HG03064 (cell line): ENCODE measurements around the gene PARP11.

Experiments
- ATAC-seq: cut with Tn5 transposase; IDR thresholded peaks from one replicate; pipeline ENCODE4 v1.9.1; 2021; ENCODE audit warnings: low read depth; ENCODE audit not compliant: unreplicated experiment

PARP11 gene, protein sequence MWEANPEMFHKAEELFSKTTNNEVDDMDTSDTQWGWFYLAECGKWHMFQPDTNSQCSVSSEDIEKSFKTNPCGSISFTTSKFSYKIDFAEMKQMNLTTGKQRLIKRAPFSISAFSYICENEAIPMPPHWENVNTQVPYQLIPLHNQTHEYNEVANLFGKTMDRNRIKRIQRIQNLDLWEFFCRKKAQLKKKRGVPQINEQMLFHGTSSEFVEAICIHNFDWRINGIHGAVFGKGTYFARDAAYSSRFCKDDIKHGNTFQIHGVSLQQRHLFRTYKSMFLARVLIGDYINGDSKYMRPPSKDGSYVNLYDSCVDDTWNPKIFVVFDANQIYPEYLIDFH

DNA sequence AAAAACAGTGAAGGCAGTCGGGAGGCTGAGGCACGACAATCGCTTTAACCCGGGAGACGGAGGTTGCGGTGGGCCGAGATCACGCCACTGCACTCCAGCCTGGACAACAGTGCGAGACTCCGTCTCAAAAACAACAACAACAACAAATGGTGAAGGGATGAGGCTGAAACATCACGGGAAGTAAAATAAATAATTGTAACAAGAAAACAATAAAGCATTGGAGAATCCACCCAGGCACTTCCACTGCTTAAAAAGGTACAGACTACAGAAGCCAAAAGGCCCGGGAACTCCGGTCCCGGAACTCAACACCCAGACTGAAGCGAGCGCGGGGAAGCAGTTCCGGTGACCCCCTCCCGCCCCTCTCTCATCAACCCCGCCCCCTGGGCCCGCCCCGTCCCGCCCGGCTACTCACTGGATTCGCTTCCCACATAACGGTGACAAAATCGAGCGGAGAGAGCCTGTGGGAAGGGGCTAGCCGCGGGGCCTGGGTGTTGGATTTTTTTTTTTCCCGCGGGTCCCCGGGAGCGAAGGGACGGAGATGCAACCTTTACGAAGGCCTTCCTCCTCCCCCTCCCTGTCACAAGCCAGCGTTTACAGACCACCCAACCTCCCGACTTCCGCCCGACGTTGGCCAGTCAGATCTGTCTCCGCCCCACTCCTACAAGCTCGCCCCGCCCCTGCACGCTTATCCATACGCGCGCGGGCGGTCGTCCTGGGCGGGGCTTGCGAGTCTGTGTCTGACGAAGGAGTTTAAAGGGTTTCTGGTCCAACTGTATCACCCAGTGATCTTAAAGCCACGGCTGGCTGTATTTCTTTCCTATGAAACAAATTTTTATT is at the start of gene PARP11:
Gene PARP11 (minus strand): TSS at position 600 of the 837 bp plus-strand sequence. CDS start 170 bp downstream, at position 430.
- peak; percentile 86 for ATAC-seq

DNA sequence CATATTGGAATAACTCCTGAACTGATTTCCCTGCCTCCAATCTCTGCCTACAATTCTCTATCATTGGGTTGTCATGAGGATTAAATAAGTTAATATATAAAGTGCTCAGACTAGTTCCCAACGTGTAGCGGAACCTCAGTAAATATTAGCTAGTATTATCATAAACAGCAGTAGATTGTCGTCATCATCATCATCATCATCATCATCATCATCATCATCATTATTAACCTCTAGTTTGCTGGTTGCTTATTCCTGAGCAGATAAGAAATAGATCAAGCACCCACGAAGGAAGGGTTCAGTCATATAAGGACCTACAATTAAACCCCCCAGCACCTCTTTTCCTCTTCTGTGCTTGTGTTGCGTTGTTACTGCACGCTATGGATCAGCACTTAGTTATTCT is 48.8 kb upstream of the PARP11 start:
- no peak for ATAC-seq

GRCh38 chr12:3921526-3921925 is 48.3 kb upstream of the PARP11 start:
- ATAC-seq = no peak

DNA sequence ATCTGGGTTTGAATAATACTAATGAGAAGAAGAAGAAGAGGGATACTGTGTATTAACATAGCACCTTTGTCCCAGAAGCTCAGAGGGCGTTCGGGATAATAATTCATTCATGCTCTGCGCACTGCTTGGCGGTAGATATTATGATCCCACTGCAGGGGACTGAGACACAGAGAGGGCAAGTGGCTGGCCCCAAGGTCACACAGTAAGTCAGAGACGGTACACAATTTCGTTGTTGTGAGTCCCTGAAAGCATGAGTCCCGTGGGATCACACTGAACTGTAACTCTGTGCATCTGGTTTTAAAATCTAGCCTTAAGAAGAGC is 47.9 kb upstream of the PARP11 start:
- no peak for ATAC-seq

- ATAC-seq = no peak
Observed at GRCh38 chr12:3920351-3921150, 47.4 kb upstream of the PARP11 start.

- no peak for ATAC-seq
Observed at GRCh38 chr12:3913278-3913677, 40.1 kb upstream of the PARP11 start.

GRCh38 chr12:3912863-3913262 is 39.7 kb upstream of the PARP11 start:
- no peak for ATAC-seq

- no peak for ATAC-seq
Observed at GRCh38 chr12:3911409-3911808, 38.2 kb upstream of the PARP11 start.

DNA sequence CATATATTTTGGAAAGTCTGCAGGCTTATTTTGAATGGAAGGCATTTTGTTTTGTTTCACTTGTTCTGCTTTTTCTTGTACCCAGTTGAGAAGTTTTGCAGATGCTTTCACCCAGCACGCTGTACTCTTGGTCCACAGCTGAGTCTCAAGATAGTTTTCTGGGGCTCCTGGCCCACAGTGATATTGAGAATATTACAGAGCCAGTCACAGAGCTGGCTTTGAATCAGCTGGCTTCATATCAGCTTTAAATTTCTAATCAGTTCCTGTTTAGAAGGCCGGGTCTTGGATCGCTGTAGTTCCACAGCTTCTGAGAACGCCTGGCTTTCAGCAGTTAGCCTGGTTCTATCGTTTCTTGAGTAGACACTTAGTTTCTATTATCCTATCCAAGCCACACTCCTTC is 32.5 kb upstream of the PARP11 start:
- no peak for ATAC-seq

DNA sequence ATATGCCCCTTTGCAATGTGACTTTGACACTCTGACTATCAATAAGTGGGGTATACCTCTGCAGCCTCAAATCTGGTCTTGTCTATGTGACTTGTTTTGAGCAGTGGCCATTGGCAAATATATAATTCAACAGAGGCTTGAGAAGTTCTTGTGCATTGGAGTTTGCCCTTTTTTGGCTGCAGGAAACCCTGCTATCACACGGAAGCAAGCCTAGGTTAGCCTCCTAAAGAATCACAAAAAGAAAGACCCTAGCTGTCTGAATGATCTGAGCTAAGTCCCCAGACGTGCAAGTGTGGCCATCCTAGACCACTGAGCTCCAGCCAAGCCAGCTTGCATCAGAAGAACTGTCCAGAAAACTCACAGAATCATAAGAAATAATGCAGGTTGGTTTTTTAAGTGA is 31.8 kb upstream of the PARP11 start:
- ATAC-seq = no peak

- ATAC-seq = no peak
Observed at GRCh38 chr12:3902921-3903320, 29.7 kb upstream of the PARP11 start.

GRCh38 chr12:3901116-3901515 is 27.9 kb upstream of the PARP11 start:
- no peak for ATAC-seq

- ATAC-seq = no peak
Observed at GRCh38 chr12:3898756-3899155, 25.6 kb upstream of the PARP11 start.

- ATAC-seq = no peak
Observed at GRCh38 chr12:3897371-3897971, 24.3 kb upstream of the PARP11 start.

DNA sequence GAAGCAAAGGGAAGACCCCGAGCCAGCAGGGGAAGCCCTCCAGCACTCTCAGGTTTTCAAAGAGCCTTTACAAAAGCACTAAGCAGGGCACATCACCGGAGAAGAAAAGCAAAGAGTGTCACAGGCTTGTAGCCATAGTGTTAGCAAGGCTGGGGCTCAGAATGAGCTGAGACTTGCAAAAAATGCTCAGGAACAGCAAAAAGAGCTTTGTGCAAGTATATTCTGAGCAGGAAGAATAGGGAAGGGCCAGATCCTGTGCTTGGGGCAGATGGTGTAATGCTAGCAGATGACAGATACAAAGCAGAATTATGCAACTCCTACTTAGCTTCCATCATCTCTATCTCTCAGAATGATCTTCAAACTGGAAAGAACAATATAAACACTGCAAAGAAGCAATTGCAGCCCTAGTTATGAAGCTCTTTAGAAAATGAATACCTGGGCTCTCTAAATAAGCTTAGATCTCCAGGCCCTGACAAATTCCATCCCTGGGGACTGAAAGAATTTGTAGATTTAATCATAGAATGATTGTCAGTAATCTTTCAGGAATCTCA is 23.7 kb upstream of the PARP11 start:
- ATAC-seq = no peak

DNA sequence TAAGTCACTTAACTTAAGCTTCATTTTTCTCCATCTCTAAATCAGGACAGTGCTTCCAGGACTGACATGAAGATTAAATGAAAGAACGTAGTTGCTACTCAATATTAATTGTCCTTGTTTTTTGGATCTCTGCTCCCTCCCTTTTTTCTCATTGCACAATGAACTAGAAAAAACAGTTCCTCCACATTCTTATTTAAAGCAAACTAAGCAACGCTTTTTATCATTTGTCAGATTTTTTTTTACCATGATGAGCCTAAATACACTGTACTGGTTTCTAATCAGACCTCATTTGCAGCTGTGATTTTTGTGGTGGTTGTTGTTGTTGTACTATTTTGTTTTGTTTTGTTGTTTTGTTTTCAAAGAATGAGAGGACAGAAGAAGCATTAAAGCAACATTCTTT is 23.2 kb upstream of the PARP11 start:
- ATAC-seq = no peak

GRCh38 chr12:3892631-3893030 is 19.4 kb upstream of the PARP11 start:
- ATAC-seq = no peak

GRCh38 chr12:3891201-3891600 is 18.0 kb upstream of the PARP11 start:
- ATAC-seq = no peak

DNA sequence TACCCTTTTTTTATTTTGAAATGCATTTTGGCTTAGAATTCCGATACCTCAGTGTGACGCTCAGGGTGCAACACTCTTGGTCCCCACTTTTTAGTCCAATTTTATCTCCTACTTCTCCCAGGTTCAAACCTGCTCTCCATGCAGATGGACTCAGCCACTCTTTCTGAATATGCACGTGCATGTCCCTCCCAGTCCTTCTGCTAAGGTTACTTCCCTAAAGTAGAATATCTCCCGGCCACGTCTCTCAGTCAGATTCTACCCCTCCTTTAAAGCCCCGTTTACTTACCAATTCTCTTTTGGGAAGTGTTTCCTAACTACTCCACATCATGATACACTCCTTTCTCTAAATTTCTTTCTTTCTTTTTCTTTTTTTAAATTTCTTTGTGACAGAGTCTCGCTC is 15.5 kb upstream of the PARP11 start:
- no peak for ATAC-seq

DNA sequence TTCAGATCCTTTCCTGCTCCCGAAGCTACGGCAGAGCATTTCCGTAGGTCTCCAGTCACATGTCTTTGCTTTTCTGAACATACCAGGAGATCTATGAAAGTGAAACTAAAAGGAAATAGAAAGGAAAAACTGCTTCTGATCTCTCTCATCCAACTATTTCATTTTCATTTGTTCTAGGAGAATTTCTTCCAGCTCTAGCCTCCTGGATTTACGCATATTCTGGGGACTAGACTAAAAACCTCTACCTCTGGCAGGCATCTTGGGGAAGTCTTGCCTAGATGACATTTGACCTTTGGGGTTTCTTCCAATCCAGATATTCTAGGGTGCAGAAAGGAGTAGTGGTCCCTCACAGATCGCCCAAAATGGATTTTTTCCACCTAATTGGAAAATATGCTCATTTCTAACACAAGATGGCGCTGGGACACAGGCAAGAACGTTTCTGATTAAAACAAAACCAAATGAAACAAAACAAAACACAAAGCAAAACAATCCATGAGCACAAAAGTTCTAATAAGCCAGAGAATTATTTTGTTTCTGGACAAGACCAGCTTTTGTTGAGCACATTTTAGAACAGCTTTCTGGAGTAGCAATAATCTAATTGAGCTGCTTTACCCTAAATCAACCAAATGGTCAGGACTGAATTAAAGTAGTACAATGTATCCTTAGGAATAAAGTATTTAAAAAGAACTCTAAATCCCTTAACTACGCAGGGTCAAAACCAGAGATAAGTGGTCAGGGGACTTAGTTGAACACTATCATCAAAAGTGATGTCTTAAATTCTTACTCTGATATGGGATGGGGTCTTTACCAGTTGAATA is 12.3 kb upstream of the PARP11 start:
- ATAC-seq = no peak
